NCI-H82 treated with DMSO at 0.1 percent for 48 hours (cell line): Measurements from ENCODE around the gene SRGAP2.
"Not testable (repeated sequence)": the region's sequence is repeated elsewhere in the genome, so short reads cannot be mapped to it uniquely, and the experiment has no call there.

Source experiments
- DNase-seq: peaks from one replicate; lab custom pipeline; 2025; ENCODE audit not compliant: unreplicated experiment; lab: John Stamatoyannopoulos, UW

The SRGAP2 gene

DNA sequence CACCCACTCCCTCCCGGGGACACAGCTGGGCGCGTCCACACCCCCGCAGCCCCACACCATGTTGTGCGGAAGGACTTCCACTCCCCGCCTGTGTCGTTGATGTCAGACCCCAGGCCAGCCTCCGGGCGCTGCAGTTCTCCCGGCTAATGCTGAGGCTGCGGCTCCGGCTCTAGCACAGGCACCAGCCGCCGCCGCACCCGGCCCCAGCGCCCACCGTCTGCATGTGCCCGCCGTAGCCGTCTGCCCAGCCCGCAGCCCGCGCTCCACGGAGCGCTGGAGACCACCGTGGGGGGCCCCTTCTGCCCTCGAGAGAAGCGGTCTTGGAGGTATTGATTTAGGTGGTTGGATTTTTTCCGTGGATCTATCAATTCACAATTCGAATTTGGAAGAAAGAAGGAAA, 2.2 kb downstream of the SRGAP2 start:
- not testable (repeated sequence) for DNase-seq

- DNase-seq = not testable (repeated sequence)
Measured at GRCh38 chr1:206210802-206211201, 7.5 kb downstream of the SRGAP2 start.

DNA sequence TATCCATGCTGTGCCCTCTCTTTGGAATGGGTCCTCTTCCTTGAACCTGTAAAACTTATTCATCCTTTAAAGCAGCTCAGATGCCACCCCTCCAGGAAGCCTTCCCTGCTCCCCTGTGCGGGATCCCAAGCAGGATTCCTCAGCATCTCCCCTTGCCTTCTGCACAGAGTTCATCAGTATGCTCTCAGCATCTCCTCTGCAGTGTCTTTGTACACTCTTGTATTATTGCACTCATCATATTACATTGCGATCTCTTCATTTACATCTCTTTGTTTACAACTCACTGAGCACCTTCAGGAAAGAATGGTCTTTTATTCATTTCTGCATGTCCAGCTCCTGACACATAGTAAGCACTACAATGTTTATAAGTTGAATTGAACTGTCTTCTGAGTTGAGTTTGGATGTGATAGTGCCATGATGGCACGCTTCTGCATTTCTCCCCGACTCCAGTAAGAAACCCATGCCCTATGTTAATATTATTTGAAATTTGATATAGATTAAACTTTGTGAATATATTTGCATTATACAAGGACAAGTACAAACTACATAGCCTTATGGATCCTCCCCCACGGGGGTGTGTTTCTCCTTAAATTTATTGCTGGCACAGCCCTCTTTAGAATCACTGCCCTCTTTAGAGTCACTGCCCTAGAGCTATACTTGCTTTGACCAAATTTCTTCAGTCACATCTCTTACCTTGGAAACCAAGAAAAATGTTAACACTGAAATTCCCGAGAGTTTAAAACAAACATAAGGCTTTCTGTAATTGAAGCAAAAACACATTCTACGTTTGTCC, 12.5 kb downstream of the SRGAP2 start:
- not testable (repeated sequence) for DNase-seq

GRCh38 chr1:206218285-206218684, 14.9 kb downstream of the SRGAP2 start:
- not testable (repeated sequence) for DNase-seq

DNA sequence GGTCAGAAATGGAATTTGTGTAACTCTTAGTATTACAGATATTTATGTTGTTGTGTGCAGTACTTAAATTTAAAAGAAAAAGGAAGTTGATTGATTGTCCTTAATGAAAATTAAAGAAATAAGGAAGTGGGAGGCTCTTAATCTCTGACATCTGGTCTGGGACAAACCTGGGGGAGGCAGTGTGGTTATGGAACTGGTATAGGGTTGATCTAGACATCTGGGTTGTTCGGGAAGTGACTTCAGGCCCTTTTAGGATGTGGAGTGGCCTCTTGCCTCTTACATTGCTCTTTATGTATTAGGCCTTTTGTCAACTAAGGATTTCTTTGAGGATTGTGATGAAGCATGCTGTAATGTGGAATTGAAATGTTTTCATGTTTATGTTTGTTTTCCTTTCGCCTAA, 15.4 kb downstream of the SRGAP2 start:
- not testable (repeated sequence) for DNase-seq

DNA sequence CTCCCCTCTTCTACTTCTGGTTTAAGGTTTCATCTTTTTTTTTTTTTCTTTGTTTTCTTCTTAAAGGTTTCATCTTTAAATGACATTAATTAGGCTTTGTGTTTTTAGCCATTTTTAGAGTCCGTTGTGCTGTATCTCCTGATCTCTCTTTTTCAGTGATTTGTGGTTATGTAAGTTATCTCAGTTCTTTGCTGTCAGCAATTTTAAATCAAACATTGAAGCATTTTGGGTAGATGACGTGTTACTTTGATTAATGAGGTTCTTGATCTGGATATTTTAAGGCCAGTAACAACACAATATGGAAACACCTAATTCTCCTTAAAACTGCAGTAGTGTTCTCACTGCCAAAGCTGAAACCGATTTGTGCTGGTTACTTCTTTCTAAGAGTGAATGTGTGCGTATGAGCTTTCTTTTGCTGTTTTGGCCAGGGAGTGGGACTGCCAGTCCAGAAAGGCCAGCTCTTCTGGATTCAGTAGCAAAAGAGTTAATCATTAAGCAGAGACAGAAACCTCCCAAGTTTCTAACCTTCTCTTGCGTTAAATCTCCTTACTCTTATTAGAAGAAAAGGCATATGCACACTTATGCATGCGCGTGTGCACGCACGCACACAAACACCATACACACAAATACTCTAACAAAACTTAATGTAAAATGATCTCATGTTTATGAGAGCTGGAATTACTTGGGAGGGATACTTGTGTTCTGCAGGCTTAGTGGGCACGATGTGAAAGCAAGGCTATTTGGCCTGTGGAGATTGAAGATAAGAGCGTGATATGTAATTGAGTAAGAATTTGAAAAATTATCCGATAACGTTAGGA, 16.4 kb downstream of the SRGAP2 start:
- not testable (repeated sequence) for DNase-seq

- not testable (repeated sequence) for DNase-seq
Measured at GRCh38 chr1:206220332-206221000, 17.1 kb downstream of the SRGAP2 start.

GRCh38 chr1:206221585-206221984, 18.2 kb downstream of the SRGAP2 start:
- DNase-seq = not testable (repeated sequence)

DNA sequence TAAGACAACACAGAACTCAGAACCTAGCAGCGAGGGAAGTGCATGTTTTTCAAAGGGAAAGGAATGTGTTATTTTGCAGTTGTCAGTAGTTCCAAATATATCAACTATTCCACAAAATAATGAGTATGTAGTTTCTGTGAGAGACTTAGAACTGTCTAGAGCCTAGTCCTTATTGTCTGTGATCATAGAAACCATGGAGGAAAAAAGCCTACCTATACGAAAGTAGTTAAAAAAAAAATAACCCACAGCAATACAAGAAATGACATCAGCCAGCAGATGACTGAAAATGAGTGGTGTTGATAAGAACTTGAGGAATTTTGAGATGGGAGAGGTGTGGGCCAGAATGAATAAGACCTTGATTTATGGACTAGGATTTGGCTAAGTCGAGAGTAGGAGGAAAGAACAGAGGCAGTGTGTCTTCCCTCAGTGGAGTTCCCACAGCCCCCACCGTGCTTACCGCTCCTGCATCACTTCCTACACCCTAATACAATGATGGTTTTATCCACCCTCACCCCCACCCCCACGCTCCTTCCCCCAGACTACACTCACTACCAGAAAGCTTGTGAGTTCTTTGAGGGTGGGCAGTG, 20.9 kb downstream of the SRGAP2 start:
- not testable (repeated sequence) for DNase-seq

- not testable (repeated sequence) for DNase-seq
Measured at GRCh38 chr1:206225386-206225785, 22.0 kb downstream of the SRGAP2 start.

GRCh38 chr1:206226886-206227285, 23.5 kb downstream of the SRGAP2 start:
- not testable (repeated sequence) for DNase-seq

- DNase-seq = not testable (repeated sequence)
Measured at GRCh38 chr1:206229286-206229685, 25.9 kb downstream of the SRGAP2 start.

- not testable (repeated sequence) for DNase-seq
Measured at GRCh38 chr1:206231989-206232388, 28.6 kb downstream of the SRGAP2 start.

GRCh38 chr1:206232970-206233645, 29.8 kb downstream of the SRGAP2 start:
- not testable (repeated sequence) for DNase-seq

- not testable (repeated sequence) for DNase-seq
Measured at GRCh38 chr1:206234189-206234916, 31.0 kb downstream of the SRGAP2 start.

DNA sequence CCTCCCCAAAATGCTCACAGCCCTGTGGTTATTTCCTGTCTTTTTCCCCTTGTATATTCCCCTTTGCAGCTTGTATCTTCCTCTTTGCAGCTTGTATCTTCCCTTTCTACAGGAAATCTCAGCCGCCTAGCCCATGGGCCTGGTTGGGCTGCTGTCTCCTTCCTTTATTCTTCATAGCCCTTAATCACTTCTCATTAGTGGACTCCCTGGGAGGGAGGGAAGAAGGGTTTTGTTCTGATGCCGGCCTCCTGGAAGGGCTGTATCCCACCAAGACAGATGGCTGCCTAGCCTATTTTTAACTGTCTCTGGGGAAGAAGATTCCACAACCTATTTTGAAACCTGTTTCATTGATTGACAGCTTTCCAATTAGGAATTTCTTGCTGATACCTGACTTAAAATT, 31.8 kb downstream of the SRGAP2 start:
- not testable (repeated sequence) for DNase-seq

GRCh38 chr1:206240288-206240687, 36.9 kb downstream of the SRGAP2 start:
- not testable (repeated sequence) for DNase-seq

DNA sequence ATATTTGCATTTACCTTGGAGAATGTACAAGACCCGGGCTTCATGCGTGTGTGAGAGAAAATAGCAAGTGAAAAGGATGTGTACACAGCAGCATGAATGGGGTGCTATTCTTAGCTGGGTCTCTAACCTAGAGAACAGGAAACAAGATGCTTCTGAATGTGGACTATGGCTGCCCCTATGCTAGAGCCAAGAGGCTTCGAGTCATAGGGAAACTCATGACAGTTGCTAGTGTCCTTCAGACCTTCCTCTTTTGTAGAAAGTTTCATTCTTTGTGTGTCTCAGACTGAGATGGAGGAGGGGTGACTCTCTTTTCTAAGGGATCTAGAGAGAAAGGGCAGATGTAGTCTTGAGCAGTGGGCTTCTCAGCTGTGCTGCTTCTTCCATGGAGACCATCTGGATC, 40.0 kb downstream of the SRGAP2 start:
- DNase-seq = not testable (repeated sequence)

DNA sequence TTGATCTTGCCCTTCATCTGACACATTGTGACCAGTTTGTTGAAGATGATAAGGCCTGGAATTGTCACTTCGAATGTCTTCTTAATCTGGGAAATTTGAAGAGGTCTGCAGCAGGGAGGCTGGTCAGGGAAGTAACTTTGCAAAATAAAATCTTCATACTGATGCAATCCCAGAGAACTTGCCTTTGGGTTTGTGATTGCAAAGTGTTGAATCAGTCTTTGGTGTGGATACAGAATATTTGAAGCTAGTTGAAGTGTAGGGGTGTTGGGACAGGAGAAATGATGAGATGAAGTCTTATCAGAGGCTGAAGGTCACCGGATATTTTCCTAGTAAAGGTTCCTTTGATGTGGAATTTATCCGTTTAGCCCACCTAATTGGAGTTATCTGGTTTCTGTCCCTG, 42.1 kb downstream of the SRGAP2 start:
- not testable (repeated sequence) for DNase-seq
